K562 (cell line): ENCODE results near the gene HGFAC. TPM values are rescaled to one million over a fixed set of nuclear protein-coding genes. Genes with fewer than 3 reads are reported as not detected.

ENCODE experiments used
- ATAC-seq: fragments of 200-7000 bp; cut with Tn5 transposase; 3 replicates; pipeline ENCODE4 v1.9.1; 2020; ENCODE audit warnings: moderate library complexity
- BruUV-seq: library from RNA; stranded (reverse); fragments of 400-500 nt; replicated peaks from 2 replicates; lab custom pipeline; 2021; lab: Mats Ljungman, UMichigan
- CTCF ChIA-PET: fragments of 300-600 bp; formaldehyde crosslinking; extraction: SDS; loops from one replicate; lab custom pipeline; 2021; ENCODE audit warnings: low intra/inter-chr PET ratio; lab: Yijun Ruan, JAX
- POLR2A ChIA-PET: fragments of 300-600, 350-650 bp; sonication (Branson Sonifier 250); formaldehyde crosslinking; extraction: SDS; loops from one replicate; lab custom pipeline; 2021; ENCODE audit warnings: antibody characterized with exemption, inconsistent platforms; lab: Yijun Ruan, JAX
- DNase-seq, 4 experiments: peaks; one replicate each; pipeline versions ENCODE4 v3.0.0 to v3.0.0-alpha.2; 2011 to 2018; ENCODE audit warnings: low spot score in 3 of 4, mixed read lengths in 3 of 4; ENCODE audit errors: extremely low read depth in 1 of 4
- FAIRE-seq: peaks from 2 replicates; lab custom pipeline; 2011; peaks lifted over from hg19 to GRCh38; lab: Jason Lieb, UNC
- H2AFZ ChIP-seq: 2 replicates; pipeline ENCODE4 v1.6.0; 2011; ENCODE audit warnings: low read depth, low read length, control low read depth, inconsistent platforms
- H3K27ac ChIP-seq: fragments of 200-600 bp; 3 replicates; pipeline ENCODE4 v1.8.0; 2011; ENCODE audit warnings: low read depth, mild to moderate bottlenecking, control low read depth, inconsistent platforms, low read length, moderate library complexity, mixed read lengths; ENCODE audit errors: extremely low read depth
- H3K27me3 ChIP-seq, 2 experiments: fragments of 300-600 bp in 1 of 2; 2 replicates in 1 of 2; 3 replicates in 1 of 2; pipeline versions ENCODE4 v1.6.0 to v1.8.0; 2011; ENCODE audit warnings: inconsistent platforms in 2 of 2, low read length in 2 of 2, mild to moderate bottlenecking in 1 of 2, mixed read lengths in 1 of 2, moderate library complexity in 1 of 2; ENCODE audit not compliant: control insufficient read depth in 2 of 2, insufficient read depth in 2 of 2
- H3K36me3 ChIP-seq: fragments of 300-600 bp; 3 replicates; pipeline ENCODE4 v1.8.0; 2011; ENCODE audit warnings: mild to moderate bottlenecking, low read length, inconsistent platforms; ENCODE audit not compliant: control insufficient read depth, insufficient read depth
- H3K4me1 ChIP-seq, 2 experiments: fragments of 200-600 bp in 1 of 2; replicated peaks in 1 of 2; 2 replicates in 1 of 2; 3 replicates in 1 of 2; pipeline versions ENCODE4 v1.5.1 to v1.8.0; 2011; ENCODE audit warnings: inconsistent platforms in 2 of 2, low read length in 2 of 2, mild to moderate bottlenecking in 1 of 2, mixed read lengths in 1 of 2, moderate library complexity in 1 of 2; ENCODE audit not compliant: control insufficient read depth in 2 of 2, insufficient read depth in 2 of 2
- H3K4me2 ChIP-seq: 2 replicates; pipeline ENCODE4 v1.6.1; 2011; ENCODE audit warnings: low read length, control low read depth, inconsistent platforms, mixed read lengths; ENCODE audit not compliant: insufficient read depth
- H3K4me3 ChIP-seq: fragments of 200-600 bp; sonication (generic), shearing (Covaris generic); 2 replicates; pipeline ENCODE4 v1.5.1; 2016; ENCODE audit warnings: control low read depth, inconsistent platforms
- H3K79me2 ChIP-seq: fragments of 200-600 bp; 3 replicates; pipeline ENCODE4 v1.8.0; 2011; ENCODE audit warnings: low read length, inconsistent platforms; ENCODE audit not compliant: control insufficient read depth, insufficient read depth
- H3K9ac ChIP-seq, 2 experiments: 2 replicates each; pipeline versions ENCODE4 v1.6.0 to v1.6.1; 2011; ENCODE audit warnings: low read depth in 2 of 2, low read length in 2 of 2, control low read depth in 1 of 2, inconsistent platforms in 1 of 2, mild to moderate bottlenecking in 1 of 2, mixed read lengths in 1 of 2; ENCODE audit not compliant: insufficient read depth in 1 of 2
- H3K9me1 ChIP-seq: one replicate; pipeline ENCODE4 v1.6.0; 2011; ENCODE audit warnings: inconsistent platforms, mild to moderate bottlenecking, low read length, moderate library complexity; ENCODE audit not compliant: control insufficient read depth, insufficient read depth
- H3K9me3 ChIP-seq: replicated peaks from 2 replicates; pipeline ENCODE4 v1.5.1; 2011; ENCODE audit warnings: low read depth, low read length, inconsistent platforms; ENCODE audit not compliant: control insufficient read depth, insufficient read depth
- H4K20me1 ChIP-seq: replicated peaks from 2 replicates; pipeline ENCODE4 v1.6.1; 2011; ENCODE audit warnings: low read length, inconsistent platforms, mixed read lengths; ENCODE audit not compliant: control insufficient read depth, insufficient read depth
- ASH1L ChIP-seq: fragments of 450-650 bp; IDR thresholded peaks from 2 replicates; pipeline ENCODE4 v1.6.1; 2018; ENCODE audit warnings: borderline replicate concordance, mild to moderate bottlenecking, low read depth; ENCODE audit not compliant: partially characterized antibody
- ATF7 ChIP-seq: fragments of 450-650 bp; IDR thresholded peaks from 2 replicates; pipeline ENCODE4 v1.7.1; 2014; ENCODE audit warnings: mild to moderate bottlenecking, moderate library complexity
- OTX1 ChIP-seq: fragments of 450-650 bp; formaldehyde crosslinking; IDR thresholded peaks from 2 replicates; pipeline ENCODE4 v1.4.0; 2022; ENCODE audit warnings: mild to moderate bottlenecking
- SIN3B ChIP-seq: fragments of 450-650 bp; IDR thresholded peaks from 2 replicates; pipeline ENCODE4 v1.6.1; 2017; ENCODE audit warnings: low read depth, mild to moderate bottlenecking, moderate library complexity
- TEAD1 ChIP-seq, 2 experiments: fragments of 450-650 bp in 1 of 2; sonication (generic) in 1 of 2; formaldehyde crosslinking; IDR thresholded peaks; 2 replicates each; pipeline versions ENCODE4 v1.4.0 to v1.8.0; 2020 to 2022; ENCODE audit warnings: mild to moderate bottlenecking in 2 of 2, missing genetic modification reagents in 1 of 2
- ZNF212 ChIP-seq: fragments of 450-650 bp; formaldehyde crosslinking; IDR thresholded peaks from 2 replicates; pipeline ENCODE4 v1.4.0; 2020; ENCODE audit warnings: mild to moderate bottlenecking
- whole genome bisulfite sequencing: fragments of 100-300 bp; shearing (Covaris generic); methylation state at CpG from one replicate; pipeline ENCODE4 v1.1.6; 2016; ENCODE audit warnings: low coverage, mixed read lengths; ENCODE audit not compliant: insufficient coverage; ENCODE audit errors: missing lambda C conversion rate; 5-methylcytosine and 5-hydroxymethylcytosine counted together
- in situ Hi-C: fragments of 300-500 bp; cut with MboI; formaldehyde crosslinking; loops from 4 replicates; pipeline ENCODE4 v1.15.0; 2018; ENCODE audit warnings: inconsistent platforms, mixed read lengths
- intact Hi-C: fragments of 100-400 bp; cut with micrococcal nuclease; formaldehyde crosslinking; loops from 2 replicates; pipeline ENCODE4 v1.14.2; 2022
- polyA plus RNA-seq, 8 experiments: library from polyadenylated mRNA; depleted of rRNA in 4 of 8; stranded (reverse) in 5 of 8; unstranded in 3 of 8; fragments of >200 nt; fragmentation: Nextera tagmentation in 2 of 8; fragmentation: Illumina TruSeq in 1 of 8; extraction: Ambion mirVana in 2 of 8; extraction: Trizol in 1 of 8; gene quantifications; 2 replicates each; pipeline versions ENCODE4 v1.2.1 to v1.2.3, GENCODE V29; 2011 to 2014; ENCODE audit warnings: inconsistent platforms in 1 of 8, missing spikeins in 1 of 8
- total RNA-seq, 7 experiments: library from RNA; depleted of rRNA in 6 of 7; stranded (reverse); fragments of >200 nt in 6 of 7; fragmentation: Illumina TruSeq in 2 of 7; extraction: Trizol in 2 of 7; gene quantifications; 2 replicates each; pipeline versions ENCODE4 v1.2.1 to v1.2.3, GENCODE V29; 2011 to 2021; ENCODE audit warnings: low replicate concordance in 1 of 7
- TF ChIP-seq, protein P1 (sequence below): fragments of 250-450 bp; sonication (Bioruptor Pico); IDR thresholded peaks from 2 replicates; pipeline ENCODE4 v1.9.0; 2021; ENCODE audit warnings: mild to moderate bottlenecking
- TF ChIP-seq, protein P2 (sequence below), 2 experiments: fragments of 250-450 bp in 1 of 2; fragments of 450-650 bp in 1 of 2; sonication (Bioruptor Pico) in 1 of 2; IDR thresholded peaks; 2 replicates each; pipeline versions ENCODE4 v1.6.1 to v1.8.0; 2016 to 2021; ENCODE audit warnings: mild to moderate bottlenecking in 2 of 2, moderate library complexity in 2 of 2, missing compliant biosample characterization in 1 of 2, missing genetic modification characterization in 1 of 2

HGFAC gene
- total and polyA plus RNA-seq, 9 of the 15 experiments (the other 6 are each of a cell fraction or from before 2014, with no cell fraction given): 0.13 TPM; not detected in 8

DNA sequence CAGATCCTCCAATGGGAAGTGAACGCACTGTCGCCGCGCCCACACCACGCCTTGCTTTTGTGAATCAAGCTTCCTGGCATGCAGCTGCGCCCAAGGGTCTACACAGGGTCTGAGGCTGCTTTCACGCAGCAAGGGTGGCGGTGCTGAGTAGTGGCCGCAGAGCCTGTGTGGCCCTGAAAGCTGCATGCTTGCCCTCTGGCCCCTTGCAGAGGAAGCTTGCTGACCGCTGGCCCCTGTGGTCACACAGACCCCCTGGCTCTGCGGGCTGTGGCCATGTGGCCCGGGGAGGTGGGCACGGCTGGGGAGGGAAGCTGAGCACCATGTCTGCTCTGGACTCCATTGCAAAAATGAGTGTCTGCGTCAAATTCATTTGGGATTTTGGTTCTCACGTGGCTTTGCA lies 30.1 kb downstream of the HGFAC start:
- TF ChIP-seq ASH1L (no peak), ZNF212 (no peak)
- TF ChIP-seq, protein P1, sequence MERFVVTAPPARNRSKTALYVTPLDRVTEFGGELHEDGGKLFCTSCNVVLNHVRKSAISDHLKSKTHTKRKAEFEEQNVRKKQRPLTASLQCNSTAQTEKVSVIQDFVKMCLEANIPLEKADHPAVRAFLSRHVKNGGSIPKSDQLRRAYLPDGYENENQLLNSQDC (CRISPR knock-in tag): no peak
- in situ Hi-C loops (no loop called here), intact Hi-C loops (no loop called here)
- Histone ChIP-seq H3K4me2 (no peak overlapping the region), H3K9ac (no peak overlapping the region), H3K4me3 (no peak overlapping the region), H3K36me3 (no peaks in the 10 kb centered on the region), H4K20me1 (0 out of 2 replicates have a peak, but pooled peaks cover 5% of the 10 kb centered on the region), H3K4me1 (peaks cover 0 to 20% of the 10 kb centered on the region in 2 experiments; a peak in 2 of 5 replicates), H3K27ac (no peak overlapping the region), H3K27me3 (peaks cover 19 to 60% of the 10 kb centered on the region in 2 experiments; a peak in 4 of 5 replicates), H2AFZ (no peak overlapping the region), H3K9me3 (peaks cover 10% of the 10 kb centered on the region; the same call in 1 of the 2 replicates), H3K9me1 (no peaks in the 10 kb centered on the region), H3K79me2 (no peaks in the 10 kb centered on the region)
- DNase-seq: no peak
- no peak for FAIRE-seq
- CTCF ChIA-PET: no interaction called here
- WGBS: 8% methylated on average over 15 of the region's 15 CpGs
- POLR2A ChIA-PET: no interaction called here
- no peak for ATAC-seq
- BruUV-seq: no TSS peak

DNA sequence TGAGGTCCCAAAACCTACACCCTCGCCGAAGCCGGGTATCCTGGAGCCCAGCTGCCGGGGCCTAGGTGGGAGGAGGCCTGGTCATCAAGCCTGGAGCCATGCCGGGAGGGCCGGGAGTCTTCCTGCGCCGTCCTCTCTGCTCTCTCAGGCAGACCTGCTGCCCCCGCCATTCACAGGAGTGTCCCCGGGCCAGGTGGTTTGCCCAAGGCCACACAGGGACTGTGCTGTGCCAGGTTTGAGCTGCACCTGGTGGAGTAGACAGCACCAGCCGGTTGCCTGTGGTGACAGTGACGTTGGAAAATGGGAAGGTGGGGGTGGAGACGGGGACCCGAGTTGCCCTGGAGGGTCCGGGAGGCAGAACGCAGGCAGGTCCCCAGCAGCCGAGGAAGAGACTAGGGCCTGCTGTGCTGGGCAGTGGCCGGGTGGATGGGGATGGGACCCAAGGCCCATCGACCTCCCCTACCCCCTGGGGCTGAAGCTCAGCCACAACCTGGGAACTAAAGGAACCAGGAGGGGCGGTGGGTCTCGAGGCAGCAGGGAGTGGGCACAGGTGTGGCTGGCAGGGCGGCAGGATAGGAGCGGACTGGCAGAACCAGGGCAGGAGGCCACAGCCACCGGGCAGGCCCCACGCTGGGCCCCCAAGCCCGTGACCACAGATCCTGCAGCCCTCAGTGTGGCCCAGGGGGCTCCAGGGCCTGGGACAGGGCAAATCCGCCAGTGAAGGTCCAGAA lies 30.8 kb downstream of the HGFAC start:
- Histone ChIP-seq H3K36me3 (no peaks in the 10 kb centered on the region), H3K9ac (no peak overlapping the region), H3K27me3 (peaks cover 26 to 67% of the 10 kb centered on the region in 2 experiments; a peak in 4 of 5 replicates), H3K27ac (no peak overlapping the region), H3K9me1 (no peaks in the 10 kb centered on the region), H3K79me2 (no peaks in the 10 kb centered on the region), H3K9me3 (peaks cover 10% of the 10 kb centered on the region; the same call in 1 of the 2 replicates), H3K4me1 (peaks cover 0 to 25% of the 10 kb centered on the region in 2 experiments; a peak in 2 of 5 replicates), H3K4me2 (no peak overlapping the region)
- CTCF ChIA-PET: no interaction called here
- ATAC-seq (no peak), FAIRE-seq (no peak)
- WGBS: 3% methylated on average over 24 of the region's 27 CpGs
- no TSS peak for BruUV-seq
- intact Hi-C loops: no loop called here
- TF ChIP-seq TEAD1 (CRISPR knock-in tag; IDR thresholded peaks at IDR 0.05) (no peak), ATF7 (no peak), OTX1 (CRISPR knock-in tag) (no peak), SIN3B (no peak), ASH1L (no peak)
- TF ChIP-seq, protein P2, sequence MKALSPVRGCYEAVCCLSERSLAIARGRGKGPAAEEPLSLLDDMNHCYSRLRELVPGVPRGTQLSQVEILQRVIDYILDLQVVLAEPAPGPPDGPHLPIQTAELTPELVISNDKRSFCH (CRISPR knock-in tag; IDR thresholded peaks at IDR 0.05): no peak
- TF ChIP-seq, protein P2 (tag; IDR thresholded peaks at IDR 0.05): no peak
- TF ChIP-seq, all 486 proteins: peak for 0
- DNase-seq: no peak
- H2AFZ ChIP-seq: no peak overlapping the region
- no peak overlapping the region for H3K4me3 ChIP-seq
- POLR2A ChIA-PET: no interaction called here
- 0 out of 2 replicates have a peak, but pooled peaks cover 5% of the 10 kb centered on the region for H4K20me1 ChIP-seq
- in situ Hi-C loops: no loop called here
